NCI-H748 (cell line): ENCODE data around the gene ZNF407.
"Not testable (repeated sequence)": the region's sequence is repeated elsewhere in the genome, so short reads cannot be mapped to it uniquely, and the experiment has no call there.

Experiments used
- DNase-seq: peaks from one replicate; lab custom pipeline; 2025; ENCODE audit not compliant: unreplicated experiment; lab: John Stamatoyannopoulos, UW

The ZNF407 gene

GRCh38 chr18:75087119-75088020 lies 489.7 kb downstream of the ZNF407 start:
- no peak for DNase-seq

DNA sequence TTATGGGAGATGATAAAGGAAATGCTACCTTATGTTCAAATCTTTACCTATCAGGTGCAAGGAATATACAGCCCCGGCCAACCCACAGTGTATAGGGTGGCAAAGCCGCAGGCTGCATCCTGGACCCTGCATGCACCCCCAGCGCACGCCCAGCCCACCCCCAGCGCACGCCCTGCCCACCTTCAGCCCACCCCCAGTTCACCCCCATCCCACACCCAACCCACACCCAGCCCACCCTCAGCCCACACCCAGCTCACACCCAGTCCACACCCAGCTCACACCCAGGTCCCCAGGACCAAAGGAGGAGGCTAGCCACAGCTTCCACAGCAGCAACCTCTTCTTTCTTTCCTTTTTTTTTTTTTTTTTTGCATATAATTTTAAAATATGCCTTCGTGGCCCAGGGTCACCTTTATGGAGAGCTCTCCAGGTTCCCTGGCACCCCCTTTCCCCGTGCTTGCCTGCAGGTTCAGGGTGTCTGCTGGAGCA lies 490.4 kb downstream of the ZNF407 start:
- DNase-seq, result no peak

DNA sequence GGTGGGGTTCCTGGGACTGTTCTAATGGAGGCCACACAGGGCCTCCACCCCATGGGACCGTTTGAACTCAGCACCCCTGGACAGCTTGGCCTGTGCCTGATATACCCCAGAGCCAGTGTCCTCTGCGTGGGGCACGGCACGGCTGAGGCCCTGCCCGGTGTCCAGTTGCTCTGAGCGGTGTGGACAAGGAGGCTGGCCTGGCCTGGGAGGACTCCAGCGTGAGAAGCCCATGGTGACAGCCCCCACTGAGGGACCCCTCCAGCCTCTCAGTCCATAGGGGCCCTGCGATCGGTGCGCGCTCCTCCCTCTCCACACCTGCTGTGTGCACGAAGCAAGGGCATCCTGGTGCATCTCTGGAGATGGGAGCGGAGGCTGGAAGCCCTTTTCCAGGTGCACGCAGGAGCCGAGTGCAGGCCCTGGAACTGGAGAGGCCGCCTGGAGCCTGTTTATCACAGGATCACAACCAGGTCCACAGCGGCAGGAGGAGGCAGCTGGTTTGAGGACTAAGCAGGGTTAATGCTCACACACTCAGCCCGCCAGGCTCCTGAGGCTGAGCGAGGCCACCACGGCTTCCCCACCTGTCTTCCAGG lies 491.0 kb downstream of the ZNF407 start:
- DNase-seq, result no peak

DNA sequence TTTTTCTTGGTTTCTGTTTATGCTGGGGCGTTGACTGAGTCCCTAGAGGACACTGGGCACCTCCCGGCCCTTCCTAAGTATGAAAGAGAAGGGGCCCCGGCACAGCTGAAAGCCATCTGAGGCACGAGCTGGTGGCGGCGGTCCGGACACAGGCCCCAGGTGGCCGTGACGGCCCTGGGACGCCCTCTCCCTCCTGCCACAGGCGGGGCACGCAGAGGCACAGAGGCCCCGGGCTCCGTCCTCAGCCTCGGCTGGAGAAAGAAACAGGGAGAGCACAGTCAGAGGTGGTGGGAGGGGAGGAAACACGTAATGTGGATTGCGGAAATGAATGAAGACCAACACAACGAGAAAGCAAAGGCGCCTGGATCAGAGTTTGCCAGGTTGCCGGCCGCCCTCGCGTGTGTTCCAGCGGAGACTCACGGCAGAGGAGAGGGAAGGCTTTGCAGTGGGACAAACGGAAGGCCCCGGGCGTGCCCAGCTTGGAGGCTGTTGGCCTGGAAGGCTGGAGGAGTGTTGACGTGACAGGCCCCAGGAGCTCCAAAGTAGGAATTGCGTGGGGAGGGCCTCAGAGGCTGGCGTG lies 492.2 kb downstream of the ZNF407 start:
- no peak for DNase-seq

DNA sequence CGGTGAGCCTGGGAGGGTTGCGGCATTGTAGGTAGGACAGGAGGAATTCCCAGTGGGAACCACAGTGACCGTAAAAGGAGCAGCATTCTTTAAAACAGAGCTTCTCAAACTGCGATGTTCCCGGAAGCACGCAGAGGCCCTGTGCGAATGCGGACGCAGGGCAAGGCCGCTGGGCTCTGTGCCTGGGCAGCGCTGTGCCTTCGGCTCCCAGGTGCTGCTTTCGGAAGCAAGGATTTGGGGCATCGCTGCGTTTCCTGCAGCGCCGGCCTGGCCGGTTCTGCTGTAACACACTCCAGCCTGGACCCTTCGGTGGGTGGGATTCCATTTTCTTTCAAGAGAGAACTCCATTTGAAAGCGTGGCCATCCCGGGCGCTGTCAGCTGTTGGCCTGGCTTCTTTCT lies 492.7 kb downstream of the ZNF407 start:
- no peak for DNase-seq

DNA sequence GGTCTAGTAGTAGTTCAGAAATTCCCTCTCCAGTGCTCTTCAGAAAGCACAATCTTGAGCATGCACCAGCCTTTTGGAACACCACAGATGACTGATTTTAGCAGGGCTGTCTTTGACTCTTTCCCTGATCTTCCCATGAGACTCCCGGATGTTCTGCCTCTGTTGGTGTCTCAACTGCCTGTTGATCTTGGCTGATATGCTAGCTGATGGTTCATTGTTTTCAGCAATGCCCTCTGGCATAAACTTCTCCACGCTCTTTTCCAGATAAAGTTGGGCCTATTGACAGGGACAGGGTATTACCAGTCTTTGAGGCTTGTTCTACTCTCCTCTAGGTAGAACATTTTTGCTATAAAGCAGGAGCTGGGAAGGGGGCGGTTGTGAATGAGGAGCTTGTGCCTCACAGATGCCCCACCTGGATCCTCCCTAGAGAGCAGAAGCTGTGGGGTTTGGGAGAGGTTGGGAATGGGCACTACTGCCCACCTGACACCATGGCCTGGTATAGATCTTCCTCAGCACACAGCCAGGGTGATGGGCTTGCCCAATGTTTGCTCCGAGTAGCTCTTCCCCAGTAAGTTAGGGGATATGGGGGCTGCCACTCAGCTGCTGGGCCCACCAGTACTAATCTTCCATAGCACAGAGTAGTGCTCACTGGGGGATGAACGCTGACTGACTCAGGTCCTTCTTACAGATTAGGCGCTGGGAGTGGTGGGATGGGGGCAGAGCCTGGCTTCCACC lies 500.0 kb downstream of the ZNF407 start:
- no peak for DNase-seq

DNA sequence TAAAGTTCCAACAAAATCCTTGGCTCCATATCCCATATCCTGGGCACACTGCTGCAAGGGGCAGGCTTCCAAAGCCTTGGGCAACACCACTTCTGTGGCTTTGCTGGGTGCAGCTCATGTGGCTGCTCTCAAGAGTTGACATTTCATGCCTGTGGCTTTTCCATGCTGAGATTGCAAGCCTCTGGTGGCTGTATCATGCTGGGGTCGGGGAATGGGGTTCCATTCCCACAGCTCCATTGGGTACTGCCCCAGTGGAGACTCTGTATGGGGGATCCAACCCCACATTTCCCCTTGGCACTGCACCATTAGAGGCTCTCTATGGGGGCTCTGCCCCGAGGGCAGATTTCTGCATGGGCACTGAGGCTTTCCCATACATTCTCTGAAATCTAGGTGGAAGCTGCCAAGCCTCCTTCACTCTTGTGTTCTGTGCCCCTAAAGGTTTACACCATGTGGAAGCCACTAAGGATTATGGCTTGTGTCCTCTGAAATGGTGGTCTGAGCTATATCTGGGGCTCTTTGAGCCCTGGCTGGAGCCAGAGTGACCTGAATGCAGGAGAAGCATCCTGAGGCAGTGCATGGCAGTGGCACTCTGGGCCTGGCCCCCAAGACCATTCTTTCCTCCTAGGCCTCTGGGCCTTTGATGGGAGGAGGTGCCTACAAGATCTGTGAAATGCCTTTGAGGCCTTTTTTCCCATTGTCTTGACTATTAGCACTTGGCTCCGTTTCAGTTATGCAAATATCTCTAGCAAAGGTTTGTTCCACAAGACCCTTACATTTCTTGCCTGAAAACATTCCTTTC lies 503.4 kb downstream of the ZNF407 start:
- DNase-seq, result no peak

DNA sequence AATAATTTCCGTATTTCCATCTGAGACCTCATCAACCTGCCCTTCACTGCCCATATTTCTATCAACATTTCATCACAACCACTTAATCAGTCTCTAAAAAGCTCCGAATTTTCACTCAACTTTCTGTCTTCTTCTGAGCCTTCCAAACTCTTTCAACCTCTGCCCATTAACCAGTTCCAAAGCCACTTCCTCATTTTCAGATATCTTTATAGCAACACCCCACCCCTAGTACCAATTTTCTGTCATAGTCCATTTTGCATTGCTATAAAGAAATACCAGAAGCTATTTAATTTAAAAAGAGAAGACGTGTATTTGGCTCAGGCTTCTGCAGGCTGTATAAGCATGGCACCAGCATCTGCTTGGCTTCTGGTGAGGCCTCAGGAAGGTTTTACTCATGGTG lies 504.2 kb downstream of the ZNF407 start:
- no peak for DNase-seq

GRCh38 chr18:75104029-75104428 lies 506.4 kb downstream of the ZNF407 start:
- DNase-seq, result not testable (repeated sequence)

DNA sequence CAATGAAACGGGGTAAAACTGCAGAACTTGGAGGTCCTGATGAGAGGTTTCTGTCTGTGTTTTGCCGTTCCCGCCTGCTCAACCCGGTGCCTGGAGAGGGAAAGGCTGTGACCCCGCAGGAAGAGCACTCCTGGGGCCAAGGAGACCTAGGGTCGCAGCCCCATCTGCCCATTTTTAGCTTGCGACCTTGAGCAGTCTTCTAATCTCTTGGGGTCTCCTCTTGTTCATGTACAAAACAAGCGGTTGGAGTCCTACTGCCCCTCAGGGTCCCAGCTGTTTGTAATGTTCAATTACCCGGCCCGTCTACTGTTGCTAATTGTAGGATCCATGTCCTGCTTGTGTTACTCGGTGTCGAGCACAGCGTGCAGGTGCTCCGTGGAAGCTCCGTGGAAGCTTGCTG lies 506.8 kb downstream of the ZNF407 start:
- no peak for DNase-seq

GRCh38 chr18:75105551-75106254 lies 508.0 kb downstream of the ZNF407 start:
- no peak for DNase-seq

DNA sequence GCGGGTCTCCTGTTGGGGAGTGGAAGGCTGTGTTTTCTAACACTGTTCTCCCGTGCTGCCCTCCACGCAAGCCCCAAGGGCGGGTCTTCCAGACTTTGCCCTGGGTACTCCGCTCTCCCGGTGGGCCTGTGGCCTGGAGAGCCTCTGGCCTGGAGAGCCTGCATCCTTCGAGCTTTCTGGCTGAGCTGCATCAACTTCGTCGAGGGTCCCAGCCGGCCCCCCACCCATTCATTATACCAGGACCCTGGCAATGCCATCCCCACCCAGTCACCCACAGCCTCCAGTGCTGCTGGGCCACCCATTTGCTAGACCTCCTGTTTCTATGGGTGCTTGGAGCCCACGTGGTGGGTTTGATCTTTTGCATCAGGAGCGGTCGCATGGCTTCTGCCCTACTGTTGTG lies 509.1 kb downstream of the ZNF407 start:
- DNase-seq, result no peak

GRCh38 chr18:75107196-75107930 lies 509.7 kb downstream of the ZNF407 start:
- no peak for DNase-seq

- no peak for DNase-seq
Observed at GRCh38 chr18:75107931-75108276, 510.2 kb downstream of the ZNF407 start.

DNA sequence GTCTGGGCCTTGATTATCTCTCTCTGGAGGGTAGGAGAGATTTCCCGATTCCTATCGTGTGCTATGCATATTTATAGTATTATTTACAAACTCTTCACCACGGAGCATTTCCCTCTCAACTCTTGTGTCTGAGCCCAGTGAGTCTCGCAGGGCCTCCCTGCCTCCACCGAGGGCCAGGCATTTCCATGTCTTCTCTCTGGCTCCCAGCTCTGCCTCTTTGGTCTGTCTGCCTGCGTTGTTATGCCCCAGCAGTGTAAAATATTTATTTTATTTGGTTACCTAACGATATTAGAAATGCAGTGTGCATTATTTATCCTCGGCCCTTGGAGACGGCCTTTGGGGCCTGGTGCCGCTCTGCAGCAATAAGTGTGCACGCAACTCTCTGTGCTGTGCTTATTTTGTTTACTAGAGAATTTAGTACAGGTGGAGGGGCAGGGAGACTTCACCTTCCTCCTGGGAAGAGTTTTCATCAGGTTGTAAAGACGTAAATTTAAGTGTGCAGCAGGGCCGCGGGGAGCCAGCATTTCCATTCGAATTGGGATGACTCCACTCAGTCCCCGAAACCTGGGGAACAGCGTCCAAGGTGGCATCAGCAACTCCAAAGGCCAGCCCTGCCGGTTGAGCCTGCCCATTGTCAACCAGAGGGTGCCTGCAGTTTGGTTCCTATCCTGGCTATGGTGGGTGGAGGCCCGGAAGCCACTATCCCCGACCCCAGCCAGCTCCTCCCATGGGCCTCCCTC lies 511.1 kb downstream of the ZNF407 start:
- no peak for DNase-seq

- DNase-seq, result no peak
Observed at GRCh38 chr18:75109319-75109691, 511.6 kb downstream of the ZNF407 start.

DNA sequence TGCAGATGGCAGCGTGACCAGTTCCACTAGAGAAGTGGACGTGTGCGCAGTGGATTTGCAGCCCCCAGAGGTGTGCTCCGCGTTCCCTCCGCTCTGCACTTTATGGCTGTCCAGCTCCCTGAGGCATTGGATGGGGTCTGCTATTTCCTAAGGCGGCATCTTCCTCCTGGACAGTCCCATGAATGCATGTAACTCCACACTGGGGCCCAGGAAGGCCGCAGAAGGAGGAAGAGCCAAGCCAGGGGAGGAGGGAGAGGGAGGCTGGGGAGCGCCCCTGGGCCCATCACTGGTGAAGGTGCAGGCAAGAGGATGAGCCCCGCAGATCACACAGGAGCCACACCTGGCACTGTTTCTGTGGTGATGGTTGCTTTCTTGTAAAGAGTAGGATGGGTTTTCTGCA lies 512.1 kb downstream of the ZNF407 start:
- DNase-seq, result no peak

DNA sequence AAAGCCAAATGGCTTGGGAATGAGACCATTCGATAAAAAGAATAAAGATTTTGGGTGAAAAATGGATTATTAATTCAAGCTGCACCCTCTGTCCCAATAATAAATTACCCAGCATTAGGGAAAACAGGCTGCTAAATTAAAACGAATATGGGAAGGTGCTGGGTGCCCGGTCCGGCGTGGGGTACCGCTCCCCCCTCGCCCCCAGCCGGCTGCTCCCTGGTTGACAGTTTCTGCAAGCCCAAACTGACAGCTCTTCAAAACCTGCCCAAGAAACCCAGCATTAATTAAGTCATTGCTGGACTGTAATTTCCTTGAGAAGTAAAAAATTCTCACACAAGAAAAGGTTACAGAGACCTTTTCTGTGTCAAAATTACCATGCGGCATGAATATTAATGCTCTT lies 512.6 kb downstream of the ZNF407 start:
- DNase-seq, result no peak
